DMS 273 treated with DMSO at 0.1 percent for 48 hours (cell line): Measurements from ENCODE around the gene URM1.
A peak's percentile ranks its signal among the peaks of the same experiment; 100 is the strongest.
"Not testable (repeated sequence)": the region's sequence is repeated elsewhere in the genome, so short reads cannot be mapped to it uniquely, and the experiment has no call there.

Experiments used
- DNase-seq: peaks from one replicate; lab custom pipeline; 2025; lab: John Stamatoyannopoulos, UW

Gene URM1

DNA sequence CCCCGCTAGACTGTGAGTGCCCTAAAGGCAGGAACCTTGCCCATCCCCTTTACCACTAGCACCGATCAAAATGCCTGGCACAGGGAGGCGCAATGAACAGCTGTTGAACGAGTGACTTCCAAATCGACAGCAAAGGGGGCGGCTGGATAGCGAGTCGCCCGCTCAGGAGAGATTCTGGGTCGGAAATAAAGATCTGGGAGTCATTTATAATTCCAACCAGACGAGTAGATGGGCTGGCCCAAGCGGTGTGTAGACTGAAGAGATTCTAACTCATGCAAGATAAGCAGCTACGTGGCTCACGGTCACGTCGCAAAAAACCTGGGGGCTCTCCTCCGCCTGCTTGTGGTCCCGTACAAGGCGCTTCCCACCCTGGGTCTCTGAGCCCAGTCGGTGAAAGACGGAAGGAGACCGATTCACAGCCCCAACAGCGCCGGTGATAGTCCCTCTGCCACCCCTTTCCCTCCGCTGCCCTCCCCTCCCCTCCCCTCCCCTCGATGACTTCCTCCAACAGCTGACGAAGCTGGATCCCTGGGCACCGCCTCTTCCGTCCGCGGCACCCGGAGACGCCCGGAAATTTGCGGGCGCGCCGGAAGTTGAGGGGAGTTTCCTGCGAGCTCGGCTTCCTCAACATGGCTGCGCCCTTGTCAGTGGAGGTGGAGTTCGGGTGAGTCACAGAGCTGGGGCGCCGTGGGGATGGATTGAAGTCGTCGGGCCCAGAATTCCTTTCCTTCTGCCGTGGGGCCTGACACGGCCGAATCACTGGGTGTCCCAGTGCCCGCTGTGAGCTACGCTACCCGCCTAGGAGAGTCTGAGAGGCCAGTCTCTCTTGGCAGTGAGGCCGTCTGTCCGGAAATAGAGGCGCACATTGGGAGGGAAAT lies at the start of gene URM1:
TSS of gene URM1 (plus strand) at position 623 of the 878 bp plus-strand sequence. CDS start at position 630, 7 bp downstream.
- peak; percentile 76 for DNase-seq

DNA sequence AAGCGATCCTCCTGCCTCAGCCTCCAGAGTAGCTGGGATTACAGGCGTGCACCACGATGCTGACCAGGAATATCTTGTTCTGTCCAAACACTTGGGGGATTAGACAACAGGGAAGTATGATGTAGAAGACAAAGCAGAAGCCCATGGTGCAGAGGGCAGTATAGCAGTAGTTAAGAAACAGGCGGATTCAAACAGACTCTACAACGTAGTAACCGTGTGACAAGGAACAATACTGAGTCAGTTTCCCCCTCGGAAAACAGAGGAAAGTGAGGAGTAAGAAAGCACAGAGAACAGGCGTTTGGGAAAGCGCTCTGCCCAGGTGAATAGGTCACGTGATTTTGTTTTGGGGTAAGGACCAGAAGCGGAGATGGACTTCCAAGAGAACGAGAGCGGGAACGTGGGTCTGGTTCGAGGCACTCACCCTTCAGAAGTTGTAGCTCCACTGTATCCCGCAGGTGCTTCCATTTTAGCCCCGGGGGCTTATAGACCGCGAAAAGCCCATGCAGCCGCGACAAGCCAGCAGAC lies 49.2 kb upstream of the URM1 start:
- no peak for DNase-seq

DNA sequence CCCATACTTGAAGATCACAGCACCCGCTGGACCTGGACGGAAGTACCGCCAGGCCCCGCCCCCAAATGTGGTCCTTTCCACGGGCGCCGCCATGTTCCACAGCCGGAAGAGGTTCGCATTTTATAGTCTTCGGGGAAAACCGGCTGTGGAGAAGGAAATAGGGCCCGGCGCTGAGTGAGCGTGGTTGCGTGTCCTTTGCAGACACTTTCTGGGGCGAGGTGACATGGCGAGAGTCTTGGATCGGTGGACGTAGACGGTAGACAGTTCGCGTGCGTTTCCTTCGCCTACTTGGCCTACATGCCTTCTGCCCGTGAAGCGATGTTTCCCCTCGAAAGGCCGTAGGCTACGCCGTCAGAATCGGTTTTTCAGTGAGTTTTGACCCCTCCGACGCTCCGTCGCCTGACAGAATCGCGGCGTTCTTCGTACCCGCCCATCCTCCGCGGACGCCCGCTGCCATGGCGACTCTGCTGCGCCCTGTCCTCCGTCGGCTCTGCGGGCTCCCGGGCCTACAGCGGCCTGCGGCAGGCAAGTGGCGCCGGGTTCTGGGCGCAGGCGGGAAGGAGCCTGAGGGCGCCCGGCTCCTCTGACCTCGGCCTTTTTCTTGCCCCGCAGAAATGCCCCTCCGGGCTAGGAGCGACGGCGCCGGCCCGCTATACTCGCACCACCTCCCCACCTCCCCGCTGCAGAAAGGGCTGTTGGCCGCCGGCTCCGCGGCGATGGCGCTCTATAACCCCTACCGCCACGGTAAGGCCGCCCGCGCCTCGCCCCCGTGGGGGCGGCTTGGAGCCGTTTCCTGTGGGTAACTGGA lies 48.6 kb upstream of the URM1 start, which contains the start of the genes COQ4 and TRUB2:
TSS of gene COQ4 (plus strand) at position 436 of the 808 bp plus-strand sequence. CDS start at position 456, 20 bp downstream.
TSS of gene TRUB2 (minus strand) at position 44 of the 808 bp plus-strand sequence. CDS start at position 5, 39 bp downstream.
- DNase-seq = peak; percentile 86

DNA sequence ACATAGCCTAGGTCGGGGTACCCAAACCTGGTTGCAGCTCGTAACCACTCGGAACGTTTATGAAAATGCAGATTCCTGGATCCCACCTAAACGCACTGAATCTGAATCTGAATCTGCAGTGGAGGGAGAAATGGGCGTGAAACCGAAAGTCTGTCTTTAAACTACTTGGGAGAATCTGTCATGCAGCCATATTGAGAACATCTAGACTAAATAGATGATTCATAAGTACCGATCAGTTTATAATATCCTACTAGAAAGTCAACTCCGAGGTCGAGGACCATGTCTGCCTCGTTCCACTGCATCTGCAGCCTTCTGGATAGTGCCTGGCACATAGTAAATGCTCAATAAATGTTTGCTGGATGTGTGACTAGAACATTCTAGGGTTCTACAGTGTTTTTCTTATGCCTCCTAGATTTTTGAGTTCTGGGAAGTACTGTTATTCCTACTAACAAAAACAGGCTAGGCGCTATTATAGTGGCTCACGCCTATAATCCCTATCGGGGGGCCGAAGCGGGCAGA lies 47.9 kb upstream of the URM1 start:
- DNase-seq = no peak

DNA sequence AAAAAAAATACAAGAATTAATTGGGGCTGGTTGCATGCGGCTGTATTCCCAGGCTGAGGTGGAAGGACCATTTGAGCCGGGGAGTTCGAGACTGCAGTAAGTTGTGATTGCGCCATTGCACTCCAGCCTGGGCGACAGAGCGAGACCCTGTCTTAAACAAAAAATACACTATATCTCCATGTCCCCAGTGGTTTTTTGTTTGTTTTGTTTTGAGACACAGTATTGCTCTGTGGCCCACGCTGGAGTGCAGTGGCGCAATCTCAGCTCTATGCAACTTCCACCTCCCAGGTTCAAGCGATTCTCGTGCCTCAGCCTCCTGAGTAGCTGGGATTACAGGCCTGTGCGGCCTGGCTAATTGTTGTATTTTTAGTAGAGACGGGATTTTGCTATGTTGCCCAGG lies 47.4 kb upstream of the URM1 start:
- no peak for DNase-seq

DNA sequence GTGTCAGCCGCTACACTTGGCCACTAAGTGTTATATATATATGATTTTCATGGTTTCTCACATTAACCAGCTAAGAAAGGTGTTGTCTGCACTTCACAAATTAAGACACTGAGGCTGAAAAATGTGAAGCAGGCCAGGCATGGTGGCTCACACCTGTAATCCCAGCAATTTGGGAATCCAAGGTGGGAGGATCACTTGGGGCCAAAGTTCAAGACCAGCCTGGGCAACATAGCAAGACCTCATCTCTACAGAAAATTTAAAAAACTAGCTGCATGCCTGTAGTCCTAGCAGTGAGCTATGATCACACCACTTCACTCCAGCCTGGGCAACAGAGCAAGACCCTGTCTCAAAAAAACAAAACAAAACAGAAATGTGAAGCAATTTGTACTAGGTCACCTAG lies 46.8 kb upstream of the URM1 start:
- no peak for DNase-seq

DNA sequence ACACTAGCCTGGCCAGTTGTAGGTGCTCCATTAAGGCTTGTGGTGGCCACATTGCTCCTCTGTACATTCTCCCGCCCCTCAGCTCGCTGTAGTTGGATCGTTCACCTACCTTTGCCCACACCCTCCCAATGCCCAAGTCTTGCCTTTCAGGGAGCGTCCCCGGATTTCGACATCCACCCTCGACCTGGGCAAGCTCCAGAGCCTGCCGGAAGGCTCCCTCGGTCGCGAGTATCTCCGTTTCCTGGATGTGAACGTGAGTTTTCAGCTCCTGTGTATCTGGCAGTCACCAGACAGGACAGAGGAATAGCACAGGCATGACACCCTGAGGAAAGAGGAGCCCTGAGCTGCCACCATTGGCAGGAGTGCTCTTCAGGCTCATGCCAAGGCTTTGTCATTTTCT lies 45.5 kb upstream of the URM1 start:
- no peak for DNase-seq

DNA sequence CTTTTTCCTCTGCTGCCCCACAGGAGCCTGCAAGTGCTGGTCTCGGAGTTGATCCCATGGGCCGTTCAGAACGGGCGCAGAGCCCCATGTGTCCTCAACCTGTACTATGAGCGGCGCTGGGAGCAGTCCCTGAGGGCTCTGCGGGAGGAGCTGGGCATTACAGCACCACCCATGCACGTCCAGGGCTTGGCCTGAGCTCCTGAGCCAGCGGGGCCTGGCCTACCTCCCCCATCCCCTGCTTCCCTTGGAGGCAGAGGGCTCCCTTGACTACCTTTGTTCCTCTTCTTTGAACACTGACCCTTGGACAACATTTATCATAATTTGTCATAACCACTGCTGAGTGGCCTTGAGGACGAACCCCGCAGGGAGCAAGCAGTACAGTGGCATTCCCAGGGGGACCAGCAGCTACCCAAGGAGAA lies 37.7 kb upstream of the URM1 start:
- no peak for DNase-seq

DNA sequence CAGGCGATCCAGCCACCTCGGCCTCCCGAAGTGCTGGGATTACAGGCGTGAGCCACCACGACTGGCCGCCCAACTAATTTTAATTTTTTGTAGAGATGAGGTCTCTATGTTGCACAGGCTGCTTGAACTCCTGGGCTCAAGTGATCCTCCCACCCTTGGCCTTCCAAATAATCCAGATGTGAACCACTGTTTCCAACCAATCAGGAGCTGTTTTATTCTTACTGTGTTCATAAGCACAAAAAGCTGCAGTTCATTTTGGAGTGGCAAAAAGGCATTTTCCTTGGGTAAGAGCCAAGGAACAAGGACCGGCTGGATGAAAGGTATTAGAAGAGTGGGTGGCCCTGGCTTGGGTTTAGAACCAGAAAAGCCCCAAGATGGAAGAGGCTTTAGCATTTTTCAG lies 36.0 kb upstream of the URM1 start:
- no peak for DNase-seq

DNA sequence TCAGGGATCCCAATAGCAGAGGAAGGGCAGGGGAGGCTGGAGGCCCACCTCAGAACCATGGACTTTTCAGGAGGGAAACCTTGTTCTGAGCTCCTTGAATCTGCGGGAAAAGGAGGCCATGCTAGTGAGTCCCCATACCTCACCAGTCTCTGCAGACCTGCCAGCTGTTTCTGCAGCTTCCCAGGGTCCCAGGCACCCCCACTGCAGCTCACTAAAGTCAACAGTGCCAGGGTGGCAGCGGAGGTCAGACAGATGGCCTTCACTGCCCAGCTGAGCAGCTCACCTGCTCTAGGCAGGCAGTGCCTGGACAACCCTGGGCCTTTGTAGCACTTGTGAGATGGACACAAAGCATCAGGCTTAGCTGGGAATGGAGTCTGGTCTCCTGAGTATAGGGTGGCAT lies 35.3 kb upstream of the URM1 start:
- DNase-seq = no peak

DNA sequence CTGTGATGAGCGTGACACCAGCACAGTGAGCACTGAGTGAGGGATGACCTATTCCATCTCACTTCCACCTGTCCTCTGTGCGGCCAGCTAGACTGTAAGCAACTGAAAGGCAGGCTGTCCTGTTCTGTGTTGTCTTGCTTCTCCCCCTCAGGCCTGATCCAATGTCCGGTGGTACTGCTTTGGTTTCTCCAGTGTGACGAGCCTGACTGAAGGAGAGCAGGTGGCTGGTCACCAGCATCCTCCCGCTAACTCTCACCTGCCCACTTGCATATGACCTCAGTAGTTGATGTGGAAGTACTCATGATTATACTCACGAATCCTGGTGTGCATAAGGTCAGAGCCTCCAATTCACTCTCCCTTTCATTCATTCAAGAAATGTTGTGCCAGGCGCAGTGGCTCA lies 33.2 kb upstream of the URM1 start:
- no peak for DNase-seq

DNA sequence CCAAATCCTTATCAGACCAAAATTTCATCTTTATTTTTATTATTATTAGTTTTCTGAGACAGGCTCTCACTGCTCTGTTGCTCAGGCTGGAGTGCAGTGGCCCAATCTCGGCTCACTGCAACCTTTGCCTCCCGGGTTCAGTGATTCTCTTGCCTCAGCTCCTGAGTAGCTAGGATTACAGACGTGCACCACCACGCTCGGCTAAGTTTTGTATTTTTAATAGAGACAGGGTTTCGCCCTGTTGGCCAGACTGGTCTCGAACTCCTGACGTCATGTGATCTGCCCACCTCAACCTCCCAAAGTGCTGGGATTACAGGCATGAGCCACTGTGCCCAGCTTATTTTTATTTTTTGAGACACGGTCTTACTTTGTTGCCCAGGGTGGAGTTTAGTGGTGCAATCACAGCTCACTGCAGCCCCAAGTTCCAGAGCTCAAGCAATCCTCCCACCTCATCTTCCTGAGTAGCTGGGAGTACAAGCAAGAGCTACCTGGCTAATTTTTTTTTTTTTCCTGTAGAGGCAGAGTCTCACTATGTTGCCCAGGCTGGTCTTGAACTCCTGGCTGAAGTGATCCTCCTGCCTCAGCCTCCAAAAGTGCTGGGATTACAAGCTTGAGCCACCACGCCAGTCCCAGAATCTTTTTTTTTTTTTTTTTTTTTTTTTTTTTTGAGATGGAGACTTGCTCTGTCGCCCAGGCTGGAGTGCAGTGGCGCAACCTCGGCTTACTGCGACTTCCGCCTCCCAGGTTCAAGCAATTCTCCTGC lies 32.1 kb upstream of the URM1 start:
- DNase-seq = not testable (repeated sequence)

DNA sequence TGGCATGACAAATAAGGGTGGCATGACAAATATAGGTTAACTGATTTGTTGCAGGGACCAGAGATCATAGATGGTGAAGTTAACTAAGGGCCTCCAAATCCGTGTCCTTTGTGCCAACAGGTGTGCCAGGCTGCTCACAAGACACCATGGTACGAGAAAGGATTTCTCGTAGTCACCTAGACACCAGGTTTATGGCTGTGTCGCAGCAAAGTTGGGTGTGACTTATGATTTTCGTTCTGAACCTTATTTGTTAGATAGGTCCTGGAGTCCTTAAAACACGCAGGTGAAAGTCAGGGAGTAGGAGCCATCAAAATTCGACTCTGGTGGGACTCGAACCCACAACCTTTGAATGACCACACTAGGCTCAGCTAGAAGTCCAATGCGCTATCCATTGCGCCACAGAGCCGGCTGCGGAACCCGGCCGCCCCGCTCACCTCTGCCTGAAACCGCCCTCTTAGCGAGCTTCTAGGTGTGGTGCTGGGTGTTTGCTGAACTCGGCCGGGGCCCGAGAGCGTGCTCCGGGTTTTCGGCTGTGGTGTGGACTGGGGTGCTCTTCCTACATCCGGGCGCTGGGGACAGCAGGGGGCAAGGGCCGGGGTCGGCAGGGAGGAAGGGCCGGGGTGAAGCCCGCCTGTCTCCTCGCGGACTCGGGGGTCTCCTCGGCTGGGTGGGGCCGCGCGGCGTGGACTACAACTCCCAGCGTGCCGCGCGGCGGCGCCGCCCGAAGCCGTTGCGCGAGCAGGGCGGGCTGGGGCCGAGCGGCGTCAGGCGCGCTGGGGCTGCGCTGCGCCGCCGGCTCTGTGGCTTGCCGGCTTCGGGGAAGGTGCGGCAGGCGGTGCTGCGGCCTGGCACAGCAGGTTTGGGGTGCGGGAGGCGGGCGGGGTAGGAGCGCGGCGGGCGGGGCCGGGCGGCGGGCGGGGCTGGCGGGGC lies 31.1 kb upstream of the URM1 start, which contains the start of gene SLC27A4:
TSS of gene SLC27A4 (plus strand) at position 767 of the 930 bp plus-strand sequence. CDS start 2,606 bp downstream, outside the sequence.
- peak; percentile 70 for DNase-seq

DNA sequence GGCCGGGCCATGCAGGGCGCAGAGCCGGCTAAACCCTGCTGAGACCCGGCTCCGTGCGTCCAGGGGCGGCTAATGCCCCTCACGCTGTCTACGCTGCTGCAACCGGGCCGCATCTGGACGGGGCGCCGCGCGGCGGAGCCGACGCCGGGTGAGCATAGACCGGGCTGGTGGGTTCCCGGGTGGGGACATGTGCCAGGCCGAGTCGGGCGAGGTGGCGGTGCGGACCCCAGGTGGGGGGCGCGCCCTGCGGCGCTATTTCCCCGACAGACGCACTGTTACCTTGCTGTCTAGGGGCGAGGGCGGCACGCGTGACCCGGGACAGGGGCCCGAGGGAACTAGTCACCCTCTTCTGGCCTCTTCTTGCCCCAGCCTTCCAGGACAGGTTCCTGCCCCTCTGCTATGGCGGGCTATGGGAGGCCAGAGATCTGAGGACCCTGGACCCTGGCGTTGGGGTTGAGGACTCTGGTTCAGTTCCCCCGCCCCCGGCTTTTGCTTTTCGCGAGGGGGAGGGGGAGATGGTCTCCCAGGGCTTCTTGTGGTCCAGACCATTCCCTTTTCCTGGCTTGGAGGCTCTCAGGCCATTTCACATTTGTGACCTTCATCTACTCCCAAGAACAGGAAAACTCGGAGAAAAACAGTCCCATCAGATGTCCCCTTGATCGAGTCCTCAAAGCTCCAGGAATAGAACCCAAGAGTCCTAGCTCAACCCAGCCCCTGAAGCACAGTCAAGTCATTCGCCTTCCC lies 30.3 kb upstream of the URM1 start:
- no peak for DNase-seq

DNA sequence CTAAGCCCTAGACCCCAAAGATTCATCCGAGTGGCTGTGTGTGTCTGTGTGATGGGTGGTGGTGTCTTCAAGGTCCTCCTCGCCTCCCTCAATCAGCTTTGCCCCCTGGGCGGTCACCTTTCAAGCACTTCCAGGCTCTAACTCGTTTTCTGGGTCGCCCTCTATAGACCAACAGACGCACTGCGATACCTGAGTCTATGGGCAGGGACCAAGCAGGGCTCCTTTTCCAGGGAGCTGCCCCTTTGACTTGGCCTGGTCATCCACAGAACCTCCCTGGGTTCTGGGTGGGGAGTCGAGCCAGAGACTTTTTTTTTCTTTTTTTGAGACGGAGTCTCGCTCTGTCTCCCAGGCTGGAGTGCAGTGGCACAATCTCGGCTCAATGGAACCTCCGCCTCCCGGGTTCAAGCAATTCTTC lies 29.7 kb upstream of the URM1 start:
- peak; percentile 37 for DNase-seq

DNA sequence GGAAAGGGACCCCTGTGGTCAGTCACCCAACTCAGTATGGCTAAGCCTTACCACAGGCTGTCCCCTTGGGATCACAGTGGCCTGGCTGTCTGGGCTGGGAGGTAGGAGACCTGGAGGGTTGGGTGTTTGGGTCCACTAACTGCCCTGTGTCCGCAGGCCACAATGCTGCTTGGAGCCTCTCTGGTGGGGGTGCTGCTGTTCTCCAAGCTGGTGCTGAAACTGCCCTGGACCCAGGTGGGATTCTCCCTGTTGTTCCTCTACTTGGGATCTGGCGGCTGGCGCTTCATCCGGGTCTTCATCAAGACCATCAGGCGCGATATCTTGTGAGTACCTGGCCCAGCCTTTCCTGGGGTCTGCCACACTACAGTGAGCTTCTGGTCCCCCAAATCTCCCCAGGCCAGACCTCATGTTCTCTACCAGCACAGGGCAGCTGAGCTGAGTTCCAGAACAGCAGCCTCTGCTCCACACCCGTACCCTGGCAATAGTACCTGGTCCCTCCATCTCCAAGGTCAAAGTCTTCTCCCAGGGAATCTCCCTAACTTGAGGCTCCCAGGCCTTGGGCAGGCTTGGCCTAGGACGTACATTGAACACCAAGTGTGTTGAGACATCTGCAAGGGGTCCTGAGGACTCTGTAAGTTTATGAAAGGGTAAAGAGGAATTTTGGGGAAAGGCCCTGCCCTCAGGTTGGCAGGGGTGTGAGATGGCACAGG lies 28.0 kb upstream of the URM1 start:
- DNase-seq = no peak

DNA sequence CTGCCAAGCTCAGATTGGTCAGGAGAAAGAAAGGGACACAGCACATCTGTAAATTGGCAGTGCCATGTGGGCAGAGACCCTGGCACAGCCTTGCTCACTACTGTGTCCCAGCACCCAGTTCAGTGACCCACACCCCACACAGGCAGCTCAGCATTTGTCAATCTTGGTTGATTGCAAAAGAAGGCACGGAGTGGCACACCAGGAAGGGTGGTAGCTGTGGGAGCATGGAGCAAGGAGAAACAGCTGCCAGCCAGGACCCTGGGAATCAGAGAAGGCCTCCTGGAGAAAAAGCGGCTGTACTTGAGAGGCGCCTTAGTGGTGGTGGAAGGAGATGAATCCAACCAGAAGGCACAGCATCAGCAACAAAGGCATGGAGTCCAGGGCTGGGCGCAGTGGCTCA lies 27.3 kb upstream of the URM1 start:
- DNase-seq = no peak

DNA sequence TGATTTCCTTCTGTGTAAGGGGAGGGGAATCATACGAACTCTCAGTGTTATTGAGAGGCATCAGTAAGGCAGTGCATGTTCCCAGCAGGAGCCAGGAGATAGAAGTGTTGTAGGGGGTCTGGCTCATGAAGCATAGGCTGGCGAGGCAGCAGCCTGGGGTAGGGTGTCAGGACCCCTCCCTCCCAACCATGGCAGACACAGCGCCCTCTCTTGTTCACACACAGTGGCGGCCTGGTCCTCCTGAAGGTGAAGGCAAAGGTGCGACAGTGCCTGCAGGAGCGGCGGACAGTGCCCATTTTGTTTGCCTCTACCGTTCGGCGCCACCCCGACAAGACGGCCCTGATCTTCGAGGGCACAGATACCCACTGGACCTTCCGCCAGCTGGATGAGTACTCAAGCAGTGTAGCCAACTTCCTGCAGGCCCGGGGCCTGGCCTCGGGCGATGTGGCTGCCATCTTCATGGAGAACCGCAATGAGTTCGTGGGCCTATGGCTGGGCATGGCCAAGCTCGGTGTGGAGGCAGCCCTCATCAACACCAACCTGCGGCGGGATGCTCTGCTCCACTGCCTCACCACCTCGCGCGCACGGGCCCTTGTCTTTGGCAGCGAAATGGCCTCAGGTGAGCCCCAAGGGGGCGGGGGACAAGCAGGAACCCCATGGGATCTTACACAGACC lies 26.1 kb upstream of the URM1 start:
- DNase-seq = no peak
